GM12875 (cell line): Measurements from ENCODE around the gene SUPT16H.

Experiments used
- H3K4me3 ChIP-seq: one replicate; pipeline ENCODE4 v1.5.1; 2011; ENCODE audit warnings: low read depth, low read length, control low read depth
- CTCF ChIP-seq: IDR thresholded peaks from 2 replicates; pipeline ENCODE4 v1.5.1; 2011; ENCODE audit warnings: low read depth, mild to moderate bottlenecking, control low read depth, inconsistent platforms, low read length, moderate library complexity, borderline replicate concordance; ENCODE audit not compliant: insufficient read depth

Gene SUPT16H

GRCh38 chr14:21408147-21408546, 24.3 kb upstream of the SUPT16H start:
- no peak overlapping the region for H3K4me3 ChIP-seq
- TF ChIP-seq CTCF: no peak

- H3K4me3 ChIP-seq: no peak overlapping the region
- TF ChIP-seq CTCF: no peak
Measured at GRCh38 chr14:21406213-21406612, 22.4 kb upstream of the SUPT16H start.

- H3K4me3 ChIP-seq: no peak overlapping the region
- no peak for TF ChIP-seq CTCF
Measured at GRCh38 chr14:21405097-21405496, 21.3 kb upstream of the SUPT16H start.

GRCh38 chr14:21399311-21399870, 15.6 kb upstream of the SUPT16H start:
- TF ChIP-seq CTCF: no peak
- H3K4me3 ChIP-seq: no peak overlapping the region

GRCh38 chr14:21398901-21399300, 15.1 kb upstream of the SUPT16H start:
- TF ChIP-seq CTCF: no peak
- H3K4me3 ChIP-seq: no peak overlapping the region

- no peak for TF ChIP-seq CTCF
- no peak overlapping the region for H3K4me3 ChIP-seq
Measured at GRCh38 chr14:21395450-21395849, 11.6 kb upstream of the SUPT16H start.

GRCh38 chr14:21385188-21385904, 1.5 kb upstream of the SUPT16H start:
- H3K4me3 ChIP-seq: no peak overlapping the region

More at GRCh38 chr14:21385188-21385904, 1.5 kb upstream of the SUPT16H start:
- TF ChIP-seq CTCF: no peak
